Hepatocyte (in vitro differentiated cells): Measurements from ENCODE around the gene SRSF7.

ENCODE experiments used
- EZH2phosphoT487 ChIP-seq: fragments of 200-600 bp; sonication (generic); IDR thresholded peaks from one replicate; pipeline ENCODE4 v1.6.1; 2018; ENCODE audit warnings: antibody characterized with exemption, mild to moderate bottlenecking, low read depth, moderate library complexity; ENCODE audit not compliant: unreplicated experiment, severe bottlenecking
- TF ChIP-seq, protein P1 (sequence below): fragments of 200-600 bp; sonication (generic); IDR thresholded peaks from 2 replicates; pipeline ENCODE4 v1.5.1; 2016; ENCODE audit warnings: antibody characterized with exemption, mild to moderate bottlenecking; ENCODE audit not compliant: poor library complexity

DNA sequence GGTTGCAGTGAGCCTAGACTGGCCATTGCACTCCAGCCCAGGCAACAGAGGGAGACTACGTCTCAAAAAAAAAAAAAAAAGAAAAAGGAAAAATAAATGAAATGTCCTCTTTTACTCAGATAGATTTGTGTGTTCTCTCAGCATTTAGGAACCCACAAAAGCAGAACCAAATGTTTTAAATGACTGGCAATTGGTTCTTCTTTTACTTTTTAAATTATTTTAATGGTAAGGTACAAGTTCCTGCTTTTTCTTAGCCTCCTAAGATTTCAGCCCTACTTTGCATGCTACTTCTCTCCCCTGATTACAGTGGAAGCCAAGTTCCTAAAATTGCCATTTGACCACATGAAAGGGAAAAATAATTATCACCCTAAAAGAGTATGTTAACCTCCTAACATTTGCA is 23.5 kb downstream of the SRSF7 start:
- TF ChIP-seq, protein P1, sequence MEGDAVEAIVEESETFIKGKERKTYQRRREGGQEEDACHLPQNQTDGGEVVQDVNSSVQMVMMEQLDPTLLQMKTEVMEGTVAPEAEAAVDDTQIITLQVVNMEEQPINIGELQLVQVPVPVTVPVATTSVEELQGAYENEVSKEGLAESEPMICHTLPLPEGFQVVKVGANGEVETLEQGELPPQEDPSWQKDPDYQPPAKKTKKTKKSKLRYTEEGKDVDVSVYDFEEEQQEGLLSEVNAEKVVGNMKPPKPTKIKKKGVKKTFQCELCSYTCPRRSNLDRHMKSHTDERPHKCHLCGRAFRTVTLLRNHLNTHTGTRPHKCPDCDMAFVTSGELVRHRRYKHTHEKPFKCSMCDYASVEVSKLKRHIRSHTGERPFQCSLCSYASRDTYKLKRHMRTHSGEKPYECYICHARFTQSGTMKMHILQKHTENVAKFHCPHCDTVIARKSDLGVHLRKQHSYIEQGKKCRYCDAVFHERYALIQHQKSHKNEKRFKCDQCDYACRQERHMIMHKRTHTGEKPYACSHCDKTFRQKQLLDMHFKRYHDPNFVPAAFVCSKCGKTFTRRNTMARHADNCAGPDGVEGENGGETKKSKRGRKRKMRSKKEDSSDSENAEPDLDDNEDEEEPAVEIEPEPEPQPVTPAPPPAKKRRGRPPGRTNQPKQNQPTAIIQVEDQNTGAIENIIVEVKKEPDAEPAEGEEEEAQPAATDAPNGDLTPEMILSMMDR: no peak
- TF ChIP-seq EZH2phosphoT487: no peak
